COLO668 (cell line): Measurements from ENCODE around the gene FOXJ3.
"Not testable (repeated sequence)": the region's sequence is repeated elsewhere in the genome, so short reads cannot be mapped to it uniquely, and the experiment has no call there.

Source experiments
- DNase-seq: peaks from one replicate; lab custom pipeline; 2025; ENCODE audit not compliant: unreplicated experiment; lab: John Stamatoyannopoulos, UW

The FOXJ3 gene

GRCh38 chr1:42259059-42259738 lies 75.8 kb downstream of the FOXJ3 start:
- no peak for DNase-seq

GRCh38 chr1:42258218-42258617 lies 76.8 kb downstream of the FOXJ3 start:
- DNase-seq, result no peak

GRCh38 chr1:42251042-42251441 lies 84.0 kb downstream of the FOXJ3 start:
- no peak for DNase-seq

- DNase-seq, result no peak
Observed at GRCh38 chr1:42250164-42250563, 84.9 kb downstream of the FOXJ3 start.

GRCh38 chr1:42240966-42241755 lies 93.9 kb downstream of the FOXJ3 start:
- DNase-seq, result no peak

GRCh38 chr1:42239555-42239954 lies 95.5 kb downstream of the FOXJ3 start:
- DNase-seq, result no peak

GRCh38 chr1:42239041-42239440 lies 96.0 kb downstream of the FOXJ3 start:
- DNase-seq, result no peak

GRCh38 chr1:42231253-42231652 lies 103.8 kb downstream of the FOXJ3 start:
- no peak for DNase-seq

GRCh38 chr1:42228938-42229337 lies 106.1 kb downstream of the FOXJ3 start:
- DNase-seq, result no peak

- DNase-seq, result no peak
Observed at GRCh38 chr1:42223036-42223435, 112.0 kb downstream of the FOXJ3 start.

GRCh38 chr1:42221952-42222606 lies 113.0 kb downstream of the FOXJ3 start:
- DNase-seq, result no peak

GRCh38 chr1:42221456-42221855 lies 113.6 kb downstream of the FOXJ3 start:
- DNase-seq, result no peak

- no peak for DNase-seq
Observed at GRCh38 chr1:42219627-42220026, 115.4 kb downstream of the FOXJ3 start.

- no peak for DNase-seq
Observed at GRCh38 chr1:42214447-42214871, 120.6 kb downstream of the FOXJ3 start.

GRCh38 chr1:42211224-42211623 lies 123.8 kb downstream of the FOXJ3 start:
- no peak for DNase-seq

GRCh38 chr1:42210421-42211133 lies 124.5 kb downstream of the FOXJ3 start:
- no peak for DNase-seq

GRCh38 chr1:42209526-42210251 lies 125.3 kb downstream of the FOXJ3 start:
- no peak for DNase-seq

- DNase-seq, result not testable (repeated sequence)
Observed at GRCh38 chr1:42206930-42207329, 128.1 kb downstream of the FOXJ3 start.

GRCh38 chr1:42206164-42206563 lies 128.9 kb downstream of the FOXJ3 start:
- DNase-seq, result no peak

GRCh38 chr1:42201986-42202385 lies 133.0 kb downstream of the FOXJ3 start:
- DNase-seq, result no peak

GRCh38 chr1:42198251-42198650 lies 136.8 kb downstream of the FOXJ3 start:
- DNase-seq, result no peak
